K562 (cell line): ENCODE measurements around the gene DHCR7. TPM values are rescaled to one million over a fixed set of nuclear protein-coding genes. Genes with fewer than 3 reads are reported as not detected.

ENCODE experiments used
- ARID2 ChIP-seq: fragments of 450-650 bp; IDR thresholded peaks from 2 replicates; pipeline ENCODE4 v1.6.1; 2017; ENCODE audit warnings: antibody characterized with exemption, mild to moderate bottlenecking
- CC2D1A ChIP-seq: fragments of 450-650 bp; IDR thresholded peaks from 2 replicates; pipeline ENCODE4 v1.6.1; 2017; ENCODE audit warnings: mild to moderate bottlenecking
- CCNT2 ChIP-seq: IDR thresholded peaks from 2 replicates; pipeline ENCODE4 v1.6.1; 2011; ENCODE audit warnings: borderline replicate concordance, low read depth, mild to moderate bottlenecking, moderate library complexity, mixed read lengths, low read length; ENCODE audit not compliant: insufficient read length; ENCODE audit errors: extremely low read depth
- CHD1 ChIP-seq: fragments of 200-600 bp; sonication (generic); IDR thresholded peaks from one replicate; pipeline ENCODE4 v1.6.1; 2012; ENCODE audit warnings: mild to moderate bottlenecking, moderate library complexity, low read length, inconsistent platforms
- CHD4 ChIP-seq: fragments of 200-600 bp; sonication (generic); IDR thresholded peaks from 3 replicates; pipeline ENCODE4 v1.6.1; 2012; ENCODE audit warnings: low read depth, mild to moderate bottlenecking, mixed read lengths, low read length, inconsistent platforms; ENCODE audit not compliant: insufficient read depth, insufficient replicate concordance, poor library complexity, severe bottlenecking
- EP400 ChIP-seq: fragments of 450-650 bp; IDR thresholded peaks from 2 replicates; pipeline ENCODE4 v1.6.1; 2017; ENCODE audit warnings: antibody characterized with exemption, mild to moderate bottlenecking, moderate library complexity
- HBP1 ChIP-seq: fragments of 450-650 bp; formaldehyde crosslinking; IDR thresholded peaks from 2 replicates; pipeline ENCODE4 v1.4.0; 2022; ENCODE audit warnings: missing genetic modification characterization
- JUND ChIP-seq, 2 experiments: IDR thresholded peaks; 2 replicates in 1 of 2; 3 replicates in 1 of 2; pipeline ENCODE4 v1.6.1; 2011; ENCODE audit warnings: borderline replicate concordance in 2 of 2, low read depth in 2 of 2, low read length in 2 of 2, improper control_type of control experiment in 1 of 2, missing biosample characterization in 1 of 2, missing genetic modification characterization in 1 of 2, missing genetic modification reagents in 1 of 2
- KAT8 ChIP-seq: fragments of 450-650 bp; IDR thresholded peaks from 2 replicates; pipeline ENCODE4 v1.6.1; 2016; ENCODE audit warnings: low read depth, mild to moderate bottlenecking
- KLF10 ChIP-seq: fragments of 250-450 bp; sonication (Bioruptor Pico); IDR thresholded peaks from 2 replicates; pipeline ENCODE4 v1.6.1; 2021; ENCODE audit warnings: matching md5 sums
- PHB ChIP-seq: fragments of 250-450 bp; sonication (Bioruptor Pico); IDR thresholded peaks from 2 replicates; pipeline ENCODE4 v1.5.0; 2021
- POLR2AphosphoS5 ChIP-seq: IDR thresholded peaks from 2 replicates; pipeline ENCODE4 v1.6.1; 2011; ENCODE audit warnings: mild to moderate bottlenecking, low read depth, low read length, moderate library complexity; ENCODE audit not compliant: control insufficient read depth, insufficient read depth
- RNF219 ChIP-seq: fragments of 250-450 bp; sonication (Bioruptor Pico); IDR thresholded peaks from 2 replicates; pipeline ENCODE4 v1.5.0; 2022; ENCODE audit warnings: mild to moderate bottlenecking
- ZFP1 ChIP-seq: fragments of 450-650 bp; formaldehyde crosslinking; IDR thresholded peaks from 2 replicates; pipeline ENCODE4 v1.4.0; 2020; ENCODE audit warnings: mild to moderate bottlenecking, mixed read lengths
- ZNF444 ChIP-seq: fragments of 250-450 bp; sonication (Bioruptor Pico); IDR thresholded peaks from 2 replicates; pipeline ENCODE4 v1.4.0; 2020; ENCODE audit warnings: mild to moderate bottlenecking, moderate library complexity
- ZNF57 ChIP-seq: fragments of 450-650 bp; formaldehyde crosslinking; IDR thresholded peaks from 2 replicates; pipeline ENCODE4 v1.4.0; 2020; ENCODE audit warnings: mild to moderate bottlenecking, moderate library complexity
- polyA plus RNA-seq, 8 experiments: library from polyadenylated mRNA; depleted of rRNA in 4 of 8; stranded (reverse) in 5 of 8; unstranded in 3 of 8; fragments of >200 nt; fragmentation: Nextera tagmentation in 2 of 8; fragmentation: Illumina TruSeq in 1 of 8; extraction: Ambion mirVana in 2 of 8; extraction: Trizol in 1 of 8; gene quantifications; 2 replicates each; pipeline versions ENCODE4 v1.2.1 to v1.2.3, GENCODE V29; 2011 to 2014; ENCODE audit warnings: inconsistent platforms in 1 of 8, missing spikeins in 1 of 8
- total RNA-seq, 7 experiments: library from RNA; depleted of rRNA in 6 of 7; stranded (reverse); fragments of >200 nt in 6 of 7; fragmentation: Illumina TruSeq in 2 of 7; extraction: Trizol in 2 of 7; gene quantifications; 2 replicates each; pipeline versions ENCODE4 v1.2.1 to v1.2.3, GENCODE V29; 2011 to 2021; ENCODE audit warnings: low replicate concordance in 1 of 7
- TF ChIP-seq, protein P1 (sequence below): fragments of 250-450 bp; sonication (Bioruptor Pico); IDR thresholded peaks from 2 replicates; pipeline ENCODE4 v1.5.0; 2021
- TF ChIP-seq, protein P2 (sequence below): fragments of 450-650 bp; formaldehyde crosslinking; IDR thresholded peaks from 2 replicates; pipeline ENCODE4 v1.4.0; 2022; ENCODE audit warnings: mild to moderate bottlenecking, moderate library complexity
- TF ChIP-seq, protein P3 (sequence below): sonication (generic); formaldehyde crosslinking; IDR thresholded peaks from 2 replicates; pipeline ENCODE4 v1.8.0; 2023; ENCODE audit warnings: mild to moderate bottlenecking, missing genetic modification reagents

The DHCR7 gene
- total and polyA plus RNA-seq, 9 of the 15 experiments (the other 6 are each of a cell fraction or from before 2014, with no cell fraction given): 8.4 to 192 (median 82.4) TPM

GRCh38 chr11:71448257-71449171, at the start of gene DHCR7 (continued):
- no peak for TF ChIP-seq ZFP1 (CRISPR knock-in tag)
- TF ChIP-seq HBP1 (CRISPR knock-in tag): no peak
- no peak for TF ChIP-seq PHB (CRISPR knock-in tag)
- TF ChIP-seq KAT8: no peak
- TF ChIP-seq ARID2: no peak
- TF ChIP-seq, protein P1, sequence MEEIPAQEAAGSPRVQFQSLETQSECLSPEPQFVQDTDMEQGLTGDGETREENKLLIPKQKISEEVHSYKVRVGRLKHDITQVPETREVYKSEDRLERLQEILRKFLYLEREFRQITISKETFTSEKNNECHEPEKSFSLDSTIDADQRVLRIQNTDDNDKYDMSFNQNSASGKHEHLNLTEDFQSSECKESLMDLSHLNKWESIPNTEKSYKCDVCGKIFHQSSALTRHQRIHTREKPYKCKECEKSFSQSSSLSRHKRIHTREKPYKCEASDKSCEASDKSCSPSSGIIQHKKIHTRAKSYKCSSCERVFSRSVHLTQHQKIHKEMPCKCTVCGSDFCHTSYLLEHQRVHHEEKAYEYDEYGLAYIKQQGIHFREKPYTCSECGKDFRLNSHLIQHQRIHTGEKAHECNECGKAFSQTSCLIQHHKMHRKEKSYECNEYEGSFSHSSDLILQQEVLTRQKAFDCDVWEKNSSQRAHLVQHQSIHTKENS (CRISPR knock-in tag): no peak
- peak; percentile 64 for TF ChIP-seq CCNT2
- TF ChIP-seq, protein P2, sequence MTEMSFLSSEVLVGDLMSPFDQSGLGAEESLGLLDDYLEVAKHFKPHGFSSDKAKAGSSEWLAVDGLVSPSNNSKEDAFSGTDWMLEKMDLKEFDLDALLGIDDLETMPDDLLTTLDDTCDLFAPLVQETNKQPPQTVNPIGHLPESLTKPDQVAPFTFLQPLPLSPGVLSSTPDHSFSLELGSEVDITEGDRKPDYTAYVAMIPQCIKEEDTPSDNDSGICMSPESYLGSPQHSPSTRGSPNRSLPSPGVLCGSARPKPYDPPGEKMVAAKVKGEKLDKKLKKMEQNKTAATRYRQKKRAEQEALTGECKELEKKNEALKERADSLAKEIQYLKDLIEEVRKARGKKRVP (CRISPR knock-in tag): no peak
- TF ChIP-seq CHD1: no peak
- TF ChIP-seq POLR2AphosphoS5: peak; percentile 60; the same call in 1 of the 2 replicates
- TF ChIP-seq EP400: peak; percentile 90
- no peak for TF ChIP-seq RNF219 (CRISPR knock-in tag)
- TF ChIP-seq, protein P3, sequence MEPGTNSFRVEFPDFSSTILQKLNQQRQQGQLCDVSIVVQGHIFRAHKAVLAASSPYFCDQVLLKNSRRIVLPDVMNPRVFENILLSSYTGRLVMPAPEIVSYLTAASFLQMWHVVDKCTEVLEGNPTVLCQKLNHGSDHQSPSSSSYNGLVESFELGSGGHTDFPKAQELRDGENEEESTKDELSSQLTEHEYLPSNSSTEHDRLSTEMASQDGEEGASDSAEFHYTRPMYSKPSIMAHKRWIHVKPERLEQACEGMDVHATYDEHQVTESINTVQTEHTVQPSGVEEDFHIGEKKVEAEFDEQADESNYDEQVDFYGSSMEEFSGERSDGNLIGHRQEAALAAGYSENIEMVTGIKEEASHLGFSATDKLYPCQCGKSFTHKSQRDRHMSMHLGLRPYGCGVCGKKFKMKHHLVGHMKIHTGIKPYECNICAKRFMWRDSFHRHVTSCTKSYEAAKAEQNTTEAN (CRISPR knock-in tag): 0 out of 2 replicates have a peak, but pooled peaks have one; percentile 8
- TF ChIP-seq ZNF57 (CRISPR knock-in tag): no peak
- TF ChIP-seq ZNF444 (CRISPR knock-in tag): no peak
- TF ChIP-seq CC2D1A: no peak
- no peak for TF ChIP-seq CHD4
- TF ChIP-seq JUND (IDR thresholded peaks at IDR 0.05; ENCODE audit: borderline replicate concordance, low read depth, low read length): peak; percentile 70
- TF ChIP-seq JUND (tag; IDR thresholded peaks at IDR 0.05; ENCODE audit: borderline replicate concordance, low read depth, low read length): peak; percentile 38; the same call in 1 of the 3 replicates
- no peak for TF ChIP-seq KLF10 (CRISPR knock-in tag)
